SK-N-MC (cell line): ENCODE data around the gene NDUFA11.

ENCODE experiments used
- EZH2 ChIP-seq: fragments of 200-600 bp; sonication (generic); IDR thresholded peaks from one replicate; pipeline ENCODE4 v1.6.1; 2017; ENCODE audit warnings: antibody characterized with exemption
- POLR2AphosphoS5 ChIP-seq: IDR thresholded peaks from 2 replicates; pipeline ENCODE4 v1.6.1; 2012; ENCODE audit warnings: mild to moderate bottlenecking, low read depth, low read length, borderline replicate concordance

GRCh38 chr19:5900976-5901375 lies 2.6 kb downstream of the NDUFA11 start:
- TF ChIP-seq EZH2 (no peak), POLR2AphosphoS5 (no peak)
